Adipose tissue (tissue), 3 donors: ENCODE data around the gene KIF14. TPM values are rescaled to one million over a fixed set of nuclear protein-coding genes. Genes with fewer than 3 reads are reported as not detected.

Experiments used
- H3K27ac ChIP-seq: one replicate; pipeline ENCODE4 v1.5.1; 2013; ENCODE audit warnings: low read depth, low read length
- WGBS, 3 donors: extraction: QIAGEN DNeasy Blood & Tissue Kit; methylation state at CpG; one replicate each; pipeline ENCODE4 v1.1.7; 2013; 5-methylcytosine and 5-hydroxymethylcytosine counted together
- polyA plus RNA-seq, 3 donors: library from polyadenylated mRNA; stranded (reverse); fragments of 200-250 nt; gene quantifications; one replicate each; pipeline ENCODE4 v1.2.3, GENCODE V29; 2013
- donor health status: healthy with polysubstance abuse.
- donor health status: Bipolar disorder and iron deficiency.
- donor health status: healthy.

KIF14 gene
- polyA plus RNA-seq, 3 donors, result 0.04 to 0.06 TPM; not detected in 1

DNA sequence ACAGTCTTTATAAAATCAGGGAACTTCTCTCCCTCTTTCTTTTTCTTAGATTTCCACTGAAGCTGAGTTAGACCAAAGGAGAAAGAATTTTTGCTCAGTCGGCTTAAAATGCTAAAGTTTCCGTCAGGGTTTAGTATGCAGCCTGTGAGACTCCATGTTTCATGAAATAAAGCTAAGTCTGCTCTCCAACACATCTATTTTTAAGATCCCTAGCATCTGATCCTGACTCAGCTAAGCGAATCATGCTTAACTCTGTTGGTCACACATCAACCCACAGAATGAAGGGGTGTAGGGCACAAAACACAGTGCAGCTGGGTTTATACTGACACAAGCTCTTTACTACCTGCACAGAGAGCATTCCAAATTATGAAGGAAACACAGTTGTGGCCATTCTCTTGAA is 108.4 kb downstream of the KIF14 start:
- 54 to 80% (median 61%) methylated on average over 3 of the region's 3 CpGs for WGBS, 3 donors
- no peak overlapping the region for H3K27ac ChIP-seq

DNA sequence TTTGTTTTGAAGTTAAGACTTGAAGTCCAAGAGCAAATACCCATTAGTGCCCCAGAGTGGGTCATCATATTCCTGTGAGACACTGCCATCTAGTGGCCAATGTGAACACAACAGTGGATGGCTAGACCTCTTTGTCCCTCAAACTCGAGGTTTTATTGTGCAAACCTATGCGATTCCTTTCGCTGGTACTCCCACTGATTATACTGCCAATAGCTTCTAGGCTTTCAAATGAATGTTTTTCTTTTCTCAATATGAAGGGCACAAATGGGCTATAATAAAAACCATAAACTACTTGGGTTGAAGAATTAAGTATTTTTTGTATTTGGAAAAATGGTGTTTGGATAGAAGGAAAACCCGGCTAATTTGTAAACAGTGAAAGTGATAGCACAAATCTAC is 110.3 kb downstream of the KIF14 start:
- H3K27ac ChIP-seq, result no peak overlapping the region
- 11 to 25% (median 20%) methylated on average over 4 of the region's 4 CpGs for WGBS, 3 donors

DNA sequence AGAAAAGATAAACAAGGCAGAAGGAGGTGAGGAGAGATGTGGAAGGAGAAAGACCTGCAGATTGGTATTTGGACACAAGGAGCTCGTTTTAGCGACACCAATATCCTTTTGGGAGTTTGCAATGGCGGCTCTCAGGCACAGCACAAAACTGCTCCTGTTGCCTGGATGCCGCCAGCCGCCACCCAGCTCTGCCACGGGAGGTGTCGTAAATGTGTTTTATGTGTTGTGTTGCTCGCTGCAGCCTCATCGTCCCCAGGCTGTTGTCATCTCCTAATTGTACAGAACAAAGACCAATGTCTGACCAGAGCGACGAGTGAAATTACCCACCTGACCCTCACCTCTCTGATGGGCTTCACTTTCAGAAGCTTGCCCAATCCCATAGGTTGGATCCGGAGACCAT is 114.1 kb downstream of the KIF14 start:
- H3K27ac ChIP-seq, result no peak overlapping the region
- WGBS, 3 donors, result 86 to 91% (median 89%) methylated on average over 12 of the region's 12 CpGs

DNA sequence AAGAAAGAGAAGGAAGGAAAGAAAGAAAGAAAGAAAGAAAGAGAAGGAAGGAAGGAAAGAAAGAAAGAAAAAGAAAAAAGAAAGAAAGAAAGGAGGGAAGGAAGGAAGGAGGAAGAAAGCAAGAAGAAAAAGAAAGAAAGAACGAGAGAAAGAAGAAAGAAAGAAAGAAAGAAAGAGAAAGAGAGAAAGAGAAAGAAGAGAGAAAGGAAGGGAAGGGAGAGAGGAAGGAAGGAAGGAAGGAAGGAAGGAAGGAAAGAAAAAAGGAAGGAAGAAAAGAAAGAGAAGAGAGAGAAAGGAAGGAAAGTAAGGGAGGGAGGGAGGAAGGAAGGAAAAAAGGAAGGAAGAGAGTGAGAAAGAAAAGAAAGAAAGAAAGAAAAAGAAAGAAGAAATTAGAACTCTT is 115.3 kb downstream of the KIF14 start:
- no peak overlapping the region for H3K27ac ChIP-seq
- WGBS, 3 donors, result 68 to 90% (median 68%) methylated on average over 1 of the region's 1 CpG

Other genes starting within 250 kb of the KIF14 start
- 1 to 10 TPM; 1.8 to 5.3 (median 2.7) TPM for gene ZNF281, start 210.7 kb downstream of the KIF14 start, polyA plus RNA-seq
- gene DDX59, start 49.2 kb upstream of the KIF14 start, polyA plus RNA-seq, result 10 to 100 TPM; 10.1 to 27.1 (median 10.8) TPM
- 10 to 100 TPM in 2 of 3 donors, 1 to 10 TPM in 1; 2.3 to 12.6 (median 11.7) TPM for gene CAMSAP2, start 118.1 kb upstream of the KIF14 start, polyA plus RNA-seq